Stimulated activated CD4-positive, alpha-beta T cell treated with anti-CD3 and anti-CD28 coated beads, Interleukin-4, amount 100 ng/mL, for 48 hours (primary cell): Measurements from ENCODE around the gene ARL5B.

Experiments
- DNase-seq, 2 donors: peaks; one replicate each; pipeline ENCODE4 v3.0.0-alpha.2; 2020; ENCODE audit warnings: low read depth in 2 of 2

The ARL5B gene

DNA sequence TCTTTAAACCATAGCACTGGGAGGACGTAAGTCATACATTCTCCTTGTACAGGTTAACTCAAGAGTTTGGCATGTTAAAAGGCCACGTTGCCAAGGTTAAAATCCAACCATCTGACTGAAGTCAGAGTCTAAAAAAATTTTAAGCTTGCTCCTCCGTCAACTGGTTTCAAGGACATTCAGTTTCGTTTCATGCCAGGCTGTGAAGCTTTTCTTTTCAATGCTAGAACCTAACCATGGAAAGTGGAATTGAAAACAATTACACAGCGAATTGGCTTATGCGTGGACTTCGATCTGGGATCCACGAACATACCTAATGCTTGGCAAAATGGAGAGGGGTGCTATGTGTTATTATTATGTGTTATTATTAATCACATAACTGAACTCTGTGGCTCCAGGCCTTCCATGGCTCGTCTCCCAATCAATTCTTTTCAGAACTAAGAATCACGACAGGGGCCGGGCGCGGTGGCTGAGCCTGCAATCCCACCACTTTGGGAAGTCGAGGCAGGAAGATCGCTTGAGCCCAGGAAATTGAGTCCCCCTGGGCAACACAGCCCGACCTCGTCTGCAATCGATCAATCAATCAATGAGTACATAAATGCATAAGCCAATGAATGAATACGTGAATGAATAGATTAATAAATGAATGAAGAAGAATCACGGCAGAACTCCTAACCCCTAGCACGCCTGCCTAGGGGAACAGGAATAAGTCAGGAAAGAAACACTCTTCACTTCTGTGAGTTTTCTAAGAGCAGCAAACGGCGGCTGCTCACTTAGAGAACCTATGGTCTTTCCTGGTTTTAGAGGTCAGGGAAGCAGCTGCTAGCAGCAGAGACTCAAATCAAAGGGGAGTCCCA, 733 bp upstream of the ARL5B start:
- no peak for DNase-seq

DNA sequence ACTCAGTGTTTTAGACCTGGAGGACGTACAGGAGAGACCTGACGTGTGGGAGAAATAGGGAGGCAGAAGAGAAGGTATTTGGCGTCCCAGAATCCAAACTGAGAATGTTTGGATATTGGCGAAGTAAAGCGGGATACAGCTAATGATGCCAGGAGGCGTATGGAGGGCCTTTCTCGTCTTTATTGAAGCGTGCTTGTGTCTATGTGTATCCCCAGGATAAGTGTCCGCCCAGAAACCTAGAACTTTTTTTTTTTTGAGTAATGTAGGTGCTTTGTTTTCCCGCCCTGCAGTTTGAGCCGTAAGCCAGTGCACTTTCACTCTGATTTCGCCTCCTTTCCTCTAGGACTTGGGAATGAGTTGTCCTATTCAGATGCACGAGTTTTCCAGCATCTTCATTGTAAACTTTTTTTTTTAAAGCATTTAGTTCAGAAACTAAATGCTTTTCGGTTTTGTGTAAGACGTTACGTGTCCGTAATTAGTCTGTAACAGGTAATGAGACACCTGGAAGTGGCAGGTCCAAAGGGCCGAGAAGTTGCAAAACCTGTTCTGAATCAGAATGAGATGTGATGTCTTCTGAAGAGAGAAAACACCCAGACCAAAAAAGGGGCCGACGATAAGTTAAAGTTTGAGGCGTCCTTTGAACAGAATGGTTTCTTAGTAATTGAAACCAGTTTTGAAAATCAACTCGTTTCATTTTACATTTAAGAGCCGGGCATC, 746 bp downstream of the ARL5B start:
- no peak for DNase-seq

DNA sequence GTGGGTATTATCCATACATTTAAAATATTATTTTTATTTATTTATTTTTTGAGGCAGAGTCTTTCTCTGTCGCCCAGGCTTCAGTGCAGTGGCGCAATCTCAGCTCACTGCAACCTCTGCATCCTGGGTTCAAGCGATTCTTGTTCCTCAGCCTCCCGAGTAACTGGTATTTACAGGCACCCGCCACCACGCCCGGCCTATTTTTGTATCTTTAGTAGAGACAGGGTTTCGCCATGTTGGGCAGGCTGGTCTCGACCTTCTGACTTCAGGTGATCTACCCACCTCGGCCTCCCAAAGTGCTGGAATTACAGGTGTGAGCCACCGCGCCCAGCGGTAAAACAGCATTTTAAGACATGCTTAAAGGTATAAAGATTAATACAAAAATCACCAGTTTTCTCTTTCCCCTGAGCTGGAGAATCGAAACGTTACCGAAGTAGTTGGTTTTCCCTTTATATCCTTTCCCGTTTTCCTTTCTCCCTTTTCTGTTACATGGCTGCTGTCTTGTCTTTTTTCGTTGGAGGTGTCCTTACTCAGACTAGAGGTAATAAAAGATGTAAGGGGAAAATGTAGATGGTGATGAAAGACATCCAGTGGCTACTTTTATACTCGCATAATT, 1.7 kb downstream of the ARL5B start:
- DNase-seq: no peak

DNA sequence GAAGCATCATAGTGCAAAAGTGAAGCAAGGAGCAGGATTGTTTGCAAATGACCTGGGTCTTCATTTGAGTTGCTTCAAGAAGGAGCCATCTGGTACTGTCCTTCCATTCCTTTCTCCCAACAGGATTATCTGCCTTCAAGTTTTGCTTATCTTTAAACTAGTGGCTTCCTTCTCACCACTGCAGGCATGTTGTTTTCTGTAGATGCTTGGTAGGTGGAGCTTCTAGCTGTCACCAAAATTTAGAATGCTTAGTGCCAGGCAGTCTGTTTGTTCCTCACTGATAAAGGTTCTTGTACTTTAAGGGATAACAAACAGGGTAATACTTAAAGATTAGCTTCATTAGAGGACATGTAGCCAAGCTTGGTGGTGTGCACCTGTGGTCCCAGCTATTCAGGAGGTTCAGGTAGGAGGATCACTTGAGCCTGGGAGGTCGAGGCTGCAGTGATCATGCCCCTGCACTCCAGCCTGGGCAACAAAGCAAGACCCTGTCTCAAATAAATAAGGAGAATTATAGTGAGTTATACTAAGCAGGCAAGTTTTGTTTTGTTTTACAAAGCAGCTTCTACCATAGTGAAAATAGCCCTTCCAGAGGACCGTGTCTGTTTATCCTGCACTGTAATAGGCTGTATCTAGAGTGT, 5.7 kb downstream of the ARL5B start:
- DNase-seq: no peak

DNA sequence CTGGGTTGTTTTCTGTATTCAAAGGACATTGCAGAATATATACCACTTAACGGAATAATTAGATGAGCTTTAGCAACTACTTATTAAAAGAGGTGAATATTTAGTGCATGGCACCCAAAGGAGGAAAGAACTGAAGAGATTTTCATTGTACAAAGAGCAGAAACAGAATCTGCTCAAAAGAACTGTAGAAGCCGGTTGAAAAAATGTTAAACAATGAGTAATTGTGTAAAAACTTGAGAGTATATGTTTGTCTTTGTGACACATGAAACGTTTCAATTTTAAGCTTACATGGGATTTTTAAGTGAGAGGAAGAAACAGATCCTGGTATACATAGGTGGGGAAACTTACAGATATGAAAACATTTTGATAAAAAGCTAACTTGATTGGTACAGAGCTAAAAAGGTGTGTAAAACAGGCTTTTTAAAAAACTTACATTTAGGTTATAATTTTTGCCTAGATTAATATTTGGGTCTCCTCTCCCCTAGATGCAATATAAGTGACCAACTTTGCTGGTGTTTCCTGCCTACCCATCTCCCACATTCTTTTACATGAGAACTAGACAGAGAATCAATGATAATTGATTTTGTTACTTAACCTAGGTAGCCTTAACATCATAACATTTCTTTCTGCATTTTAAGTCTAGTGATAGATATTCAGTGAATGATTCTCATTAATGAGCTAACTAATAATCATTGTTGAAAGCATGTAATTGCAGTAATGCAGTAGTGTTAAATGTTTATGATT, 6.8 kb downstream of the ARL5B start:
- no peak for DNase-seq

DNA sequence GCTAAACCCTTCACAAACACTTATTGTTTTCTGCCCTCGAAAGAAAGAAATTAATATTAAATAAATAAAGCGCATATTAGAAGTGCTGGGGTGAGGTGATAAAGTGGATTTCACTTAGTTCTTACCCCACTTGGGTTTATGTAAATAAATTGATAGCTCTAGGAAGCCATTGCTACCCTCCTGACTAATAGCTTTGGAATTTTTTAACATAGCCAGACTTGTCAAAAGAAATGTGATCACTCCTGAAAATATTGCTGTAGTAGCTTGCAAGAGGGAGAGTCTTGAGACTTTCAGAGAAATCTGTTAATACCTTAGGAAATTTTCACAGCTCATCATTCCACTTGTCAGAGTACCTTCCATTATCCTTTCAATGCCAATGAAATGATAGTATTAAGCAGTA, 7.6 kb downstream of the ARL5B start:
- DNase-seq: no peak

DNA sequence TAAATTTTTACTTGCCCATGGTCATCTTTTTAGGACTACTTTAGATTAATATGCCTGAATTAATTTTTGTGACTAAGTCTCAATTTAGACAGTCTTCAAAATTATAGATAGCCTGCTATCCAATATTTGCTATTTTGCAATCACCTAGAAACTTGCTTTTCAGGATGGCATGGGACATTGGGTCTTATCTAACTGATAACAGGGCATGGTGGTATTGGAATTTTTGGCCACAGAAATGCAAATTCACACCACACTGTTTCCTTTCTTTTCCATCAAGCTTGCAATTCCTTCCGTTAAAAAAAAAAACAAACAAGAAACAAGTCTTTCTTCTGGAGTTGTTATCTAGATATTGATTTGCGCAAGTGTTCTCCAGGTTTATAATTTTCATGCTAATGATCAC, 8.8 kb downstream of the ARL5B start:
- no peak for DNase-seq

DNA sequence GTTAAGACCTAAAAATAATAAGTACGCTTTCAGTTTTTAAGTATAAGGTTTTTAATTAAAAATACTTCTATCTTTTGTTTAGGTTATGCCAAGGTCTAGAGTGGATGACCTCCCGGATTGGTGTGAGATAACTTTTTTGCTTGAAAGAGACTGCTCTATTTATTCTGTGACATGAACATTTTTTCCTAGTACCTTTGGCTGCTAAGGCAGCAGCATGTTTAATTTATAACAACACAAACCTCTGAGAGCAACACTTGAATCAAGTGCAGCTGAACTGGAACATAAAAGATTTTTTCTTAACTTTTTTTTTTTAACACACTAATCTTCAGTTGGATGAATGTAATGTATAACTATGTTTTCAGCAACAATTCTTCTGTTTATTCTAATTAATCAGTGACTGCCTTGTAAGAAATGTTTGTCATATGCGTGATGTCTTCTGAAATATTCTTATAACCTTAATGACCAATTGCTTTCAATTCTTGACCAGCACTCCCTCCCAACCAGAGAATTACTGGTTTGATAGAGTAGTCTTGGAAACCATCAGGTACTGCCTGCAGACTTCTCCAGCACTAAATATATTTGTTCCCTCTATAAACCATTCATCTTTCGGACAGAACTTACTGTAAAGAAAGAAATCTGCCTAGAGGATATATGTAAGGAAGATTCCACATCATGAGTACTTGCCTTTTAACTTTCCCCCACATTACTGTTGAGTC, 16.0 kb downstream of the ARL5B start:
- no peak for DNase-seq

DNA sequence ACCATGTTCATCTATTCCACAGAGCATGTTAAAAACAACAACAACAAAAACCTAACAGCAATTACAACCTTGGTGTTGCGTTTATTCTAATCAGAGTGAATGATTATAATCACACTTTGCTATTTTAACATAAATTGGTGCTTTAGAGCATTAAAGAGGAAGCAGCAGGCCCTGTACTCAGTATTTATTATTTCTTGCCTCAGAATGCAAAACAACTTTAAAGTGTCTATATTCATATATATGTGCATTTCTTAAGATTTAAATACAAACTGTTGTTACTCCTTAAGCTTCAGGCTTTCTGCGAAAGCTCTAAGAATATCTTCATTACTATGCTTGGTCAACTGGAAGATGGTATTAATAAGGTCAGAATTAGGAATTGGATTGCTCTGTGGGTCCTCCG, 21.5 kb downstream of the ARL5B start:
- DNase-seq: no peak

DNA sequence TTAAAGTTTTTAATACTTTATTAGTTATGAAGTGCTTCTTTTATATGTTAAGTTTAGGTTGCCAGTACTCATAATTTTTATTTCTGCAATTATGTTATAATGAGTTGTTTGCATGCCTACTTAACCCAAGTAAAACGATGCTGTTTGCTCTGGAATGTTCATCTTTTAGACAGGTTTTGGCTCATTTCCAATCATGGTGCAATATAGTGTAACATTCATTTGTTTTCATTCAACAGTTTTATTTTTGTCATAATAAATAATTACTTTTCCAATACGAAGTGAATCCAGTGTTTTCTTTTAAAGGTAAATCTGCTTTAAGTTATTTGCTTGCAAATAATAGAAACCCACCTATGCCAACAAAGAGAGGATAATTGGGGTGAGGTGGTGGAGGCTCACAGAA, 22.1 kb downstream of the ARL5B start:
- DNase-seq: no peak

DNA sequence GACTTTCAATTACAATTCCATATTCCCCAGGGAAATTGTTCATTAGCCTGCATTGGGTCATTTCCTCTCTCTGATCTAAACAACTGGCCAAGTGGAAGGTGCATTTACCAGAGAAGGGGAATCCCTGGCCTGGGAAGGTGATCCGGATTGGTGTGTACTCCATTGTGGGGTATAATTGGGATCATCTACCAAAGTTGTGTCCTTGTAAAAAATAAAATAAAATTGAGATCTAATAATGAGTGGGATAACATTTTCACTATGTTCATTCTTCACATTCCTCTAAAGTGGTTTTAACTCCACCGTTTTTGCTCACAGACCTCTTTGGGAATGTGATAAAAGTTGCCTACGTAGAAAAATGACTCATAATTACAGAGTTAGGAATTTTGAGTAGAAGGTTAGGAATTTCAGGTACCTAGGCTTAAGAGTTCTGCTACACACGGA, 22.8 kb downstream of the ARL5B start:
- DNase-seq: no peak

DNA sequence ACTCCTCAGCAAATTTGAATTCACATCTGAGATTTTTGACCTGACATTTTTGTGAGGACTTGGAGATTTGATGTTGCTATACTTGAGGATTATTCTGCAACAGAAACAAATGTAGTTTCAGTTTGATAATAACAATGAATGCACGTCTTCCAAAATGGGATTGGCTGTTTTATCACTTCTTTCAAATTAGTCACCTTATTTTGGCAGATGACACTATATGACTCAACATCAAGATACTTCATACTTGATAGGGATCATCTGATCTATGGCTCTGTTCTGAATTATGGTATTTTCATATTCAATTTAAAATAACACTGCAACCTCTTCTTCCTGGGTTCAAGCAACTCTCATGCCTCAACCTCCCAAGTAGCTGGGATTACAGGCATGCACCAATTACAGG, 24.2 kb downstream of the ARL5B start:
- no peak for DNase-seq

DNA sequence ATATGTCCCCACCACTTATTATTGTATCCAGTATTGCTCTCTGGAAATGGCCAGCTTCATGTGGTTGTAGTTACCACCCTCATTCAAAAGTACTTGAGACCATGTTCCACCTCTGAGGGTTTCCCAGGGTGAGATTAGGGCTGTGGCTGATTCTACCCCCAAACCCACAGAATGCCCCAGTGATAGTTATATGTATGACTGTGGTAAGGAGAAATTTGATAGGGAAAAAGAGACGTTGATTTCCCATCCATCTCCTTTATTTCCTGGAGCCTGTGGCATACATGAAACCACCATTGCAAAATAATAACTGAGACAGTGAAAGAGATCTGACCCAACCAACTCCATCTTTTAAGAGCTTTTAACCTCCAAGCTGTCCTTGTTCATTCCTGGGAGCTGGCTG, 25.2 kb downstream of the ARL5B start:
- DNase-seq: no peak

DNA sequence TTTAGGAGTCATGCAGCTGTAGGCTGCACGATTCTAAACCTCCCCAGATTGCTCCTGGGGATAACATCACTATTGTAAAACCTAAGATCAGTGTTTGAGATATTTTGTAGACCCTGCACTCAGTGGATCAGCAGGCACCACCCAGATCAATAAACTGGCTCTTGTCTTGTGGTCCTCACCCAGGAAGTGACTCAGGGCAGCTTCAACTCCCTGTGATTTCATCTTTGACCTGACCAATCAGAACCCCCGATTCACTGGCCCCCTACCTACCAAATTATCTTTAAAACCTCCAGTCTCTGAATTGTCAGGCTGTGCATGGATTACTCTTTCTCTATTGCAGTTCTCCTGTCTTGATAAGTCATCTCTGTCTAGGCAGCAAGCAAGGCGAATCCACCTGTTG, 25.7 kb downstream of the ARL5B start:
- DNase-seq: no peak

DNA sequence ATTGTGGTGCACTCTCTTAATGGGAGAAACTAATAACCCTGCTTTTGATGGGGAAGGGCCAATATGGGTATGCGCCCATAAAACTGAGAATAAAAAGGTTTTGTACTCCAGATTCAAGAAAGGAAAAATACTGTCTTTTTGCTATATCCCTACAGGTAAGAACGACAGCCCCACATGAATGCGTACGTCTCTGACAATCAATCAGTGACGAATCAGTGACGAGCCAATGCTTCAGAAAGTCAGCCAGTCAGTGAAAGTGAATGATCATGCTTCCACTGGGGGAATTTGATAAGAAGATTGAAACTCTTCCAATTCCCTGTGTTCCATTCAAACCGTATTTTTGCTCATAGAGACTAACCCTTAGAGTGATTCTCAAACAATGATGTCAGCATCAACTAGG, 26.3 kb downstream of the ARL5B start:
- DNase-seq: no peak

DNA sequence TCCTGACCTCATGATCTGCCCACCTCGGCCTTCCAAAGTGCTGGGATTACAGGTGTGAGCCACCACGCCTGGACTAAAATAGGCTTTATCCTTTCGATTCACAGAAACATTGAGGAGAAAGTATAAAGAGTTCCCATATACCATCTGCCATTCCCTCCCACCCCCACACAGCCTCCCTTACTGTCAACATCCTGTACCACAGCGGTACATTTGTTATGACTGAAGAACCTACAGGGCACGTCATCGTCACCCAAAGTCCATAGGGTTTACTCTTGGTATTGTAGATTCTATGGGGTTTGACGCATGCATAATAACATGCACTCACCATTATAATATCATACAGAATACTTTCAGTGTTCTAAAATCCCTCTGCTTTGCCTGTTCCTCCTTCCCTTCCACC, 28.0 kb downstream of the ARL5B start:
- no peak for DNase-seq

DNA sequence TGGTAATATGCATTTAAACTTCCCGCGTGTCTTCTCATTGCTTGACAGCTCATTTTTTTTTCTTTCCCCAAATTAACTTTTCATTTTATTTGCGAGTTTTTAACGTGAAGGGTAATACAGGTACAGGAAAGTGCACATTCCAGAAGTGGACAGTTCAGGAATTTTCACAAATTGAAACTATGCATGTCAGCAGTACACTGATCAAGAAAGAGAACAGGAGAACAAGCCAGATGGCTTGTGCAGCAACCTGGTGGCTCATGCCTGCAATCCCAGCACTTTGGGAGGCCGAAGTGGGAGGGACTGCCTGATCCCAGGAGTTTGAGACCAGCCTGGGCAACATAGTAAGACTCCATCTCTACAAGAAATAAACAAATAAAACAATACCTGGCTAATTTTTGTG, 28.5 kb downstream of the ARL5B start:
- DNase-seq: no peak

DNA sequence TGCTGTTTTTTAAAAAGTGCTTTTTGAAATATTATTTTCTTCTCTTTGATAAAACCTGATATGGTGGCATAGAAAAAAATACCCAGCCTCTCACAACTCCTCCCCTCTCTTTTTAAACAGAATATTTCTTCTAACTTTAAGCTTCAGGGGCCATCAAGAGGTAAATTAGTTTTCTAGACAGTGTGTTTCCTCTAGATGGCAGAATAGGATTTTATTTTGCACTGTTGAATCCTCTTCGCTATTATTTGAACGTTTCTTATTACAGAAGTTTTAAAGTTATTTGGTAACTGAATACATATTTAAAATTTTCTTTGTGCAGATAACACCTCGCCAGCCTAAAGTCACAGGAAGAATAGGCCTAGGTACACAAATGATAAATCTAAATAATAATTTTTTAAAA, 30.3 kb downstream of the ARL5B start:
- DNase-seq: no peak

DNA sequence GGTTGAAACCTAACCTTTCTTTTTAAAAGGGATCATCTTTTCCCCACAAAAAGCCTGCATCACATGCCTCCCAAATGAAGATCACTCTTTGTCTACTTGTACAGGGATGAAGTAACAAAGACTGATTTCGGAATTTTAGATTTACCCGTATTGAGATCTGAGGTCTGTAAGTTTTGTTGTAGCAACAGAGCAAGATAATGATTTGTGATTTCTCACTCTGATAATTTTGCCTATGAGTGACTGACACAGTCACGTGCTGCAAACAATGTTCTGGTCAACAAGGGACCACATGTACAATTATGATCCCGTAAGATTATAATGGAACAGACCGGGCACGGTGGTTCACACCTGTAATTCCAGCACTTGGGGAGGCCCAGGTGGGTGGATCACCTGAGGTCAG, 31.3 kb downstream of the ARL5B start:
- no peak for DNase-seq

DNA sequence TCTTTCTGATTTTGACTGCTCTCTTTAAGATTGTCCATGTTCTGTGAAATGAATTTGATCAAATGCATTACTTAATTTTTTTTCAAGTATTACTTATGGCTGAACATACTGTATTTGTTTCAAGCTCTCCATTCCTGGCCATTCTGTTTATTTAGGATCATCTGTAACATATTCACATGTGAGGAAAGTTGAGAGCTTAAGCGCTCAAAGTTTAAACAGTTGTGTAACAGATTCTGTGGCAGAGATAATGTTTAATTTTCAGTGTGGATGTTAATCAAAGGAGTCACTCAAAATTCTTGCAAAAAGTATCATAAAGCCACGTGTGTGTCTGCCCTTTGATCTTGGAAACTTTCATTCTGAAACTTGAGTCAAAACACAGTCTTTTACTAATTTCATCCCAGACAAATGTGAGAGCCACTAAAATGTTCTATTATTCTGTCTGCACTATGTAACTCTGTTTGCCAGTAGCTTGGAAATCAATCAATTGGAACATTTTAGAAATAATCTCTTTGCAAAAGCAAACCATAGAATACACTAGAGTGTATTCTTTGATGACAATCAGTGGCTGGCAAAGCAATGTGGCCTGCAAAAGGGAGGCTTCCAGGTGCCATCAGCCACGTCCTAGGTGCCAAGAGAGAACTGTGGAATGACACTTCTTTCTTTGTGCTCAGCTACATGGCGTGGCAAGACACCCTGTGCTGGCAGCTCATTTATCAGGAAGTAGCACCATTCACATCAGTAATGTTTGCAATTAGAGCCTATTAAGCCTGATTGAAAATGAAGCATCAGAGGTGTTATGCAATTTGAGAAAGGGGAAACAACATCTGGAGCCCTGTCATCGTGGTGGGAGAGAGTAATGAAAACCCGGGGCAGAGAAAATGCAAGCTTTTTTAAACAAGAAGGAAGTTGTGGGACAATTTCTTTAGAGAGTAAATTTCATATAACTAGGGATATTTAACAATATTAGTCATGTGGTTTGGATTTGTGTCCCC, 40.9 kb downstream of the ARL5B start:
- DNase-seq: no peak
